ENCODE data around the gene CRMP1. TPM values are rescaled to one million over a fixed set of nuclear protein-coding genes. Genes with fewer than 3 reads are reported as not detected.

The CRMP1 gene
- total and polyA plus RNA-seq, 5 experiments from 2014 or later: not detected

DNA sequence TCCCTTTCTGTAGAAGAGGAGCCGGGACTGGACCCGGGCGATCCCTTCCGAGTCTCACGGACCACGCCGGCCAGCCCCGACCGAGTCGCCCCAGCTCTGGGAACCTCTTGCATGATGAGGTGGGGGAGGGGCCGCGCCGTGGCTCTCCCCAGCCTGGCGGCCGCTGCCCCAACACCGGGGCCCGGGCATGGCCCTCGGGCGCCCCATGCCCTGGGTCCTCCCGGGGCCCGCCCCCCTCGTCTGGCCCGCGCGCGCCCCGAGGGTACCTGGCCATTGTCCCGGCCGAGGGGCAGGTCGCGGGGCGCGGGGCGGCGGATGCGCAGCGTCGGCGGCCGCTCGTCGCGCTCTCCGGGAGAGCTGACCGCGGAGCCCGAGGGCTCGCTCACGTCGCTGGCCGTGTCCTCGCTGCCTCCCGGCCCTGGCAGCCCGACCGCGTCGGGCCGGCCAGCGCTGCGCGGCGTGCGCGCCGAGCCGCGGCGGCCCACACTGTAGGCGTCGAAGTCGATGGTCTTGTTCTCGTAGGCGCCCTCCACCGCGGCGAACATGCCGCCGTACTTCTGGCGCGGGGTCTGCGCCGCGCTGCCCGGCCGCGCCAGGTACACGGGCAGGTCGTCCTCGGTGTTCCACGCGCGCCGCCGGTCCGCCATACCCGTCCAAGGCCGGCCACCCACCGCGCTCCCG is 423 bp downstream of the CRMP1 start:
- Mint-ChIP-seq H3K27ac (no peak overlapping the region), H3K4me1 (peaks cover 0 to 14% (median 10%) of the 10 kb centered on the region in 4 donors), H3K4me3 (no peak overlapping the region), H3K9me3 (peaks cover 0 to 11% (median 7%) of the 10 kb centered on the region in 9 donors), H3K27me3 (peaks cover 29 to 62% (median 49%) of the 10 kb centered on the region in 5 donors), H3K36me3 (peaks cover 0 to 15% (median 6%) of the 10 kb centered on the region in 3 donors)
- POLR2A ChIA-PET: no interaction called here
- DNase-seq (no peak), ATAC-seq (no peak)

GRCh38 chr4:5891563-5892322 is 1.1 kb downstream of the CRMP1 start:
- no peak overlapping the region for H3K27ac Mint-ChIP-seq

DNA sequence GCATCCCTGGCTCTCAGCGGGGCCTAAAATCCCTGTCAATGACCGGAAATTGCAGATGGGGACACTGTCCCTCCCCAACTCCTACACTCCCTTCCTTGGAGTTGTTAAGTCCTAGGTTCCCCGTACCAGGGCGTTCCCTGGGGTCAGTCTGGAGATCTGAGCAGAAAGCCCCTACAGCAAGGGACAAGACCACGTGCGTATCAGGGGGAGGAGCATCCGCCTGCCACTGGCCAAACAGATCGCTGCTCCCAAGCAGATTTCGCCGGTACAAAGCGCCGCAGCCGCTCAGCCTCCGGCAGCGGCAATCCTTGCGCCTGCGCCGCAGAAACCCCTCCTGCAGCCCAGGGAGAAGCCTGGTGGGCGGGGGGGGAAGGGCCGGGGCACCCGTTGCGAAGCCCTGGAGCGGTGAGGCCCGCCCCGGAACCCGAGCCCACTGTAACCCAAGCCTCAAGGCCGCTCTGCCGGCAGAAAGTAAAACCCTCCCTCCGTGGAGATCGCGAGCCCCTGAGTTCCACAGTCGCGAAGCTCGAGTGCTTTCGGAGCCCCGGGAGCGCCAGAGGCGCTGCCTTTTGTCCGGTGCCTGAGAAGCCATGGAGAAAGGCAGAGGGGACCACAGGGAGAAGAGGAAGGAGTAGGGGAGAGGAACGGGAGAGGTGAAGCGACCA is 2.7 kb downstream of the CRMP1 start:
- H3K4me3 Mint-ChIP-seq: peak overlapping the region in 1 of 10 donors; percentile 29
- ATAC-seq (no peak), DNase-seq (no peak)
- peaks cover 33 to 77% (median 58%) of the 10 kb centered on the region in 5 donors for H3K27me3 Mint-ChIP-seq
- no peak overlapping the region for H3K27ac Mint-ChIP-seq
- peaks cover 0 to 27% (median 12%) of the 10 kb centered on the region in 4 donors for H3K4me1 Mint-ChIP-seq
- POLR2A ChIA-PET: no interaction called here
- peaks cover 0 to 7% (median 6%) of the 10 kb centered on the region in 3 donors for H3K36me3 Mint-ChIP-seq
- peaks cover 0 to 12% (median 2%) of the 10 kb centered on the region in 9 donors for H3K9me3 Mint-ChIP-seq

More at GRCh38 chr4:5891563-5892322, 1.1 kb downstream of the CRMP1 start:
- peaks cover 0 to 12% (median 6%) of the 10 kb centered on the region in 3 donors for H3K36me3 Mint-ChIP-seq
- H3K4me3 Mint-ChIP-seq: no peak overlapping the region
- peaks cover 0 to 14% (median 11%) of the 10 kb centered on the region in 4 donors for H3K4me1 Mint-ChIP-seq
- H3K27me3 Mint-ChIP-seq: peaks cover 27 to 62% (median 44%) of the 10 kb centered on the region in 5 donors
- ATAC-seq (no peak), DNase-seq (no peak)
- H3K9me3 Mint-ChIP-seq: peaks cover 0 to 8% (median 4%) of the 10 kb centered on the region in 9 donors
- POLR2A ChIA-PET: no interaction called here

DNA sequence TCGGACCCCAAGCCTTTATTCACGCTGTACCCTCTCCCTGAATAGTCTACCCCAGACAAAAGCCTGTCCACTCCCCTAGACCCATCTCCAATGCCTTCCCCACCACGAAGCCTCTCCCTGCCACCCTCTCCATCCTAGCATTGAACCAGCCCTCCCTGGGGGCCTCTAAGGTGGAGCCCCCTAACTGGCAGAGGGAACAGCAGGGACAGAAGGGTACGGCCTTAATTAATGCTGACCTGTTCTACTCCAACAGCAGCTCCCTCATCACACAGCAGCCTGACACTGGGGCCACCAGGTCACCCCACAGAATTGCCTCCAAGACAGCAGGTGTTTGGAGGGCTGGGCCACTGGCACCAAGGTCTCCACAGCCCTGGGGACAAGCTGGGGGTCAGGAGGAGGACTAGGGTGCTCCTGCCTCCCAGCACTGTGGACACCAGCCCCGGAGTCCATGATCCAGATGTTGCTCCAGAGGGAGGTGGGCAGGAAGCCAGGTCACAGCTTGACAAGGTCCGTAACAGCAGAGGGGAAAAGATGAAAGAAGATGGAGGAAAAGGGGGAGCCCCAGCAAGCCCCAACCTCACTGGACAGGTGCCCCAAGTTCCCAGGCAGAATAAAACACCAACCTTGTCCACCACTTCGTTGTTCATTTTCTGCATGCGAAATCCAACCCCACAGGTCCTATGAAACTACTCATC is 3.7 kb downstream of the CRMP1 start:
- peaks cover 0 to 7% (median 5%) of the 10 kb centered on the region in 3 donors for H3K36me3 Mint-ChIP-seq
- no peak overlapping the region for H3K27ac Mint-ChIP-seq
- H3K4me3 Mint-ChIP-seq: peak overlapping the region in 5 of 10 donors; percentile 13 to 67 (median 46)
- POLR2A ChIA-PET: no interaction called here
- peaks cover 0 to 33% (median 12%) of the 10 kb centered on the region in 4 donors for H3K4me1 Mint-ChIP-seq
- H3K9me3 Mint-ChIP-seq: peaks cover 0 to 12% (median 2%) of the 10 kb centered on the region in 9 donors
- H3K27me3 Mint-ChIP-seq: peaks cover 36 to 79% (median 63%) of the 10 kb centered on the region in 5 donors
- ATAC-seq (no peak), DNase-seq (no peak)

DNA sequence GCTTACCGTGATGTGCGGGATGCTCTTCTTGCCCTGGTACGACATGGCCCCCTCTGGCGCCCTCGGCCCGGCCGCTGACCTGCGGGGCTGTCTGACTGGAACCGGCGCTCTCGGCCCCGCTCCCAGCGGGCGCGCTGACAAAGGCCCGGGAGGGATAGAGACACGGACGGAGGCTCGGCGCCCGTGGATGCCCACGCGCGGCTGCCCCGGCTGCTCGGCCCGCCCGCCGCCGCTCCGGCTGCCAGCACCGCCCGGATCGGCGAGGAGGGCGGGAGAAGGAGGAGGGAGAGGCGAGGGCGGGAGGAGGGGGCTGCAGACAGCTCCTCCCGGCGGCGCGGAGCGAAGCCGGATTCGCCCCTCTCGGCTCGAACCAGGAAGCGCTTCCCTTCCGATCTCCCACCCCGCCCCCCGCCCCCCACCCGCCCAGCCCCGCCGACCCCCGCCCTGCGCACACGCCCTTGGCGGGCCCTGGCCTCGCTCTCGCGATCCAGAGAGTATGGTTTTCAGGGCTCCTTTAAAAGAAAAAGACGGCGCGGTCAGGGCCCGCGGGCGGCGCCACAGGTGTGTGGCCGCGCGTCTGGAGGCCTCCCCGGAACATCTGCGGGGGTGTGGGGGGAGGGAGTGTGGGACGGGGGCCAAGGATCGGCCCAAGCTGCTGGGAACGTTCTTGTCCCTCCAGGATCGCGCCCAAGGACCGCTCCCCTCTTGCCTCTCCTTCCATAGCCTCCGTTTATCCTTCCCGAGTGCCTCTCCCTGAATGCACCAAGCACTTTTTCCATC is 4.5 kb downstream of the CRMP1 start:
- H3K36me3 Mint-ChIP-seq: peaks cover 0 to 7% (median 4%) of the 10 kb centered on the region in 3 donors
- POLR2A ChIA-PET: no interaction called here
- H3K4me1 Mint-ChIP-seq: peaks cover 0 to 31% (median 12%) of the 10 kb centered on the region in 4 donors
- H3K27ac Mint-ChIP-seq: no peak overlapping the region
- H3K9me3 Mint-ChIP-seq: peaks cover 0 to 7% (median 2%) of the 10 kb centered on the region in 9 donors
- peak overlapping the region in 5 of 10 donors; percentile 13 to 67 (median 46) for H3K4me3 Mint-ChIP-seq
- no peak for ATAC-seq
- peaks cover 31 to 76% (median 58%) of the 10 kb centered on the region in 5 donors for H3K27me3 Mint-ChIP-seq
- no peak for DNase-seq

GRCh38 chr4:5887361-5888221 is 5.3 kb downstream of the CRMP1 start:
- no peak overlapping the region for H3K4me3 Mint-ChIP-seq
- H3K4me1 Mint-ChIP-seq: peaks cover 0 to 29% (median 12%) of the 10 kb centered on the region in 4 donors
- DNase-seq (no peak), ATAC-seq (no peak)
- peaks cover 0 to 7% (median 4%) of the 10 kb centered on the region in 3 donors for H3K36me3 Mint-ChIP-seq
- peaks cover 0 to 8% (median 0%) of the 10 kb centered on the region in 9 donors for H3K9me3 Mint-ChIP-seq
- POLR2A ChIA-PET: no interaction called here
- H3K27me3 Mint-ChIP-seq: peaks cover 32 to 80% (median 62%) of the 10 kb centered on the region in 5 donors
- no peak overlapping the region for H3K27ac Mint-ChIP-seq

DNA sequence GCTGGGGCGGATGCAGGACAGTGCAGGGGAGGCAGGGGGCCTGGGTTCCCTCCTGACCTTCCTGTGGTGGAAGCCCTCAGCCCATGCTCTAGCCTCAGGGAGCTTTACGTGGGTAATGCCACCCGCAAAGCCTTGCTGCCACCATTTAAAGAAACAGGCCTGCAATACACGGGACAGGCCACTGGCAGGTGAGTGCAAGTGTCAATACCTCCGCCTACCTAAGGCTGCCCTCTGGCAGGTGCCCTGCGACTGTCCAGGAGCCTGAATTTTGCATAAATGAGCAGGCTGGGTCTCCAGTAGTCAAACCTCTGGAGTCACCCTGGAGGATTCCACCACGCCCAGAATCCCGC is 5.9 kb downstream of the CRMP1 start:
- Mint-ChIP-seq H3K36me3 (peaks cover 0 to 7% (median 4%) of the 10 kb centered on the region in 3 donors), H3K4me1 (peaks cover 0 to 29% (median 12%) of the 10 kb centered on the region in 4 donors), H3K9me3 (peaks cover 0 to 8% (median 0%) of the 10 kb centered on the region in 9 donors), H3K4me3 (peak overlapping the region in 1 of 10 donors; percentile 29), H3K27ac (no peak overlapping the region), H3K27me3 (peaks cover 32 to 82% (median 64%) of the 10 kb centered on the region in 5 donors)
- ATAC-seq: no peak
- POLR2A ChIA-PET: no interaction called here
- no peak for DNase-seq

DNA sequence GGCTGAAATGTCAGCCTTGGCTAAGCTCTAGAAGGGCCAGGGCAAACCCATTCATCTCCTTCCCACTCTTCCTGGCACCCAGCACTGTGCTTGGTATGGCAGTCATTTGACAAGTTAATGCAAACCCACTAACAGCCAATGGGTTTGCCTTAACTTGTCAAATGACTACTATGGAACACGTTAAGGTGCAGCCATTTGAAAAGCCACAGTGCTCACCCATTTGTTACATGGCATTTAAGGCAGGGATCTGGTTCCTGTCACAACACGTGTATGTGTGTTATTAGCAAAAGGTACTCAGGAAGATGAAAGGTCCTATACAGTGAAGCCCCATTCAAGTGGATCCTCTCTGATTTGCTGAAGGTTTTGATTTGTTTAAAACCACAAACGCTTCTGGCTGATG is 7.2 kb downstream of the CRMP1 start:
- DNase-seq: no peak
- H3K36me3 Mint-ChIP-seq: no peaks in the 10 kb centered on the region
- POLR2A ChIA-PET: no interaction called here
- peaks cover 26 to 74% (median 53%) of the 10 kb centered on the region in 5 donors for H3K27me3 Mint-ChIP-seq
- peaks cover 0 to 10% (median 0%) of the 10 kb centered on the region in 9 donors for H3K9me3 Mint-ChIP-seq
- H3K4me1 Mint-ChIP-seq: peaks cover 0 to 27% (median 11%) of the 10 kb centered on the region in 4 donors
- H3K4me3 Mint-ChIP-seq: no peak overlapping the region
- ATAC-seq: no peak
- H3K27ac Mint-ChIP-seq: no peak overlapping the region

- Mint-ChIP-seq H3K36me3 (no peaks in the 10 kb centered on the region), H3K27me3 (peaks cover 24 to 68% (median 52%) of the 10 kb centered on the region in 5 donors), H3K9me3 (peaks cover 0 to 10% (median 0%) of the 10 kb centered on the region in 9 donors), H3K4me1 (peaks cover 0 to 24% (median 9%) of the 10 kb centered on the region in 4 donors), H3K4me3 (no peak overlapping the region), H3K27ac (no peak overlapping the region)
- ATAC-seq: no peak
- POLR2A ChIA-PET: no interaction called here
- DNase-seq: no peak
These were observed 8.1 kb downstream of the CRMP1 start for GRCh38 chr4:5884796-5885195.

DNA sequence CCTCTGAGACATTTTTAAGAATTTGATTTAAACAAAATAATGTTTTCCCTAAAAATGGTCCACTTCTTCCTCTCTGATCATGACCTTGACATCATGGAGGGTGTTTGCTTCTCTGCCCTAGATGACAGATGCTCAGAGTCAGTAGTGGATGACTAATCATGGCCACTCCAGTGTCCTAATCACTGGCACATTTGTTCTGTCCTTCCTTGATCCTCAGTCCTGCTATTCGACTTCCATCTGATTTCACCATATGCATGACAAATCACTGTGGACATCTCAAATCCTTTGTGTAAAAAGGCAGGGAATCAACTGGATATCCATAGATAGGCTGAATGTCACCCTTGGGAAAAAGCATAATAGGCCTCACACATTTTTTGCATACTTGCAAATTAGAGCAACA is 9.0 kb downstream of the CRMP1 start:
- Mint-ChIP-seq H3K9me3 (peaks cover 0 to 18% (median 0%) of the 10 kb centered on the region in 9 donors), H3K27me3 (peaks cover 20 to 68% (median 50%) of the 10 kb centered on the region in 5 donors)
- POLR2A ChIA-PET: no interaction called here

DNA sequence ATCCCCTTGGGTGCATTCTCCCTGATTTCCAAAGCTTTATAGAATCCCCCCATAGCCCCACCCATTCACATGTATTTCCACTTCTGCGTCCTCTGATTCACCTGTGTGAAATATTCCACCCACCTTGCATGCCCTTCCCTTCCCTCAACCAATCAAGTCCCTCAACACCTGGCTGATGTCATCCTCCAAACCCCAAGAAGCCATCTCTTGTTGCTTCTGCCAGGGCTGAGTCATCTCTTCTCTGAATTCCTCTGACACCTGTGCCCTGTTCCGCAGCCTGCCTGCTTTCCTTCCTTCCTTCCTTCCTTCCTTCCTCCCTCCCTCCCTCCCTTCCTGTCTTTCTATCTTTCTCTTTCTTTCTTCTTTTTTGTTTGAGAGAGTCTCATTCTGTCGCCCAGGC is 9.9 kb downstream of the CRMP1 start:
- peaks cover 21 to 69% (median 49%) of the 10 kb centered on the region in 5 donors for H3K27me3 Mint-ChIP-seq
- peaks cover 0 to 20% (median under 1%) of the 10 kb centered on the region in 4 donors for H3K4me1 Mint-ChIP-seq
- H3K27ac Mint-ChIP-seq: no peak overlapping the region
- no peak for DNase-seq
- POLR2A ChIA-PET: no interaction called here
- ATAC-seq: no peak
- H3K4me3 Mint-ChIP-seq: no peak overlapping the region
- H3K9me3 Mint-ChIP-seq: peaks cover 0 to 23% (median 0%) of the 10 kb centered on the region in 9 donors
- H3K36me3 Mint-ChIP-seq: peaks cover 0 to 7% (median 0%) of the 10 kb centered on the region in 3 donors

More for the DNA sequence above, 9.0 kb downstream of the CRMP1 start:
- DNase-seq: no peak
- Mint-ChIP-seq H3K4me3 (no peak overlapping the region), H3K36me3 (peaks cover 0 to 4% (median 0%) of the 10 kb centered on the region in 3 donors), H3K27ac (no peak overlapping the region), H3K4me1 (peaks cover 0 to 20% (median 3%) of the 10 kb centered on the region in 4 donors)
- ATAC-seq: no peak

All from naive thymus-derived CD8-positive, alpha-beta T cell (primary cell).